WTC11 (cell line): ENCODE results near the gene IL6ST. TPM values are rescaled to one million over a fixed set of nuclear protein-coding genes. Genes with fewer than 3 reads are reported as not detected.
"Not testable (repeated sequence)": the region's sequence is repeated elsewhere in the genome, so short reads cannot be mapped to it uniquely, and the experiment has no call there.

Experiments
- ATAC-seq: fragments of 200-7000 bp; cut with Tn5 transposase; 2 replicates; pipeline ENCODE4 v1.10.0; 2021; ENCODE audit warnings: mild to moderate bottlenecking, moderate library complexity
- CTCF ChIA-PET: fragments of 300-600 bp; sonication (Branson Sonifier 250); formaldehyde crosslinking; loops from one replicate; lab custom pipeline; 2021; ENCODE audit warnings: antibody characterized with exemption; lab: Charles Lee
- POLR2A ChIA-PET: fragments of 350-600 bp; sonication (Branson Sonifier 250); formaldehyde crosslinking; loops from one replicate; lab custom pipeline; 2021; ENCODE audit warnings: antibody characterized with exemption; lab: Charles Lee
- DNase-seq: peaks from one replicate; pipeline ENCODE4 v3.0.0; 2021; ENCODE audit warnings: low spot score
- H3K27ac Mint-ChIP-seq: 2 replicates; pipeline ENCODE4 v1.8.0; 2021; ENCODE audit warnings: mixed read lengths
- H3K27me3 Mint-ChIP-seq: 2 replicates; pipeline ENCODE4 v1.8.0; 2021; ENCODE audit warnings: low read depth, mild to moderate bottlenecking, moderate library complexity, mixed read lengths
- H3K36me3 Mint-ChIP-seq: 2 replicates; pipeline ENCODE4 v1.8.0; 2021; ENCODE audit warnings: mixed read lengths
- H3K4me1 Mint-ChIP-seq: 2 replicates; pipeline ENCODE4 v1.8.0; 2022; ENCODE audit warnings: mixed read lengths
- H3K4me3 Mint-ChIP-seq: 2 replicates; pipeline ENCODE4 v1.8.0; 2021; ENCODE audit warnings: mild to moderate bottlenecking, moderate library complexity, mixed read lengths
- H3K9me3 Mint-ChIP-seq: 2 replicates; pipeline ENCODE4 v1.8.0; 2021; ENCODE audit warnings: mixed read lengths
- CBFB ChIP-seq: sonication (generic); formaldehyde crosslinking; IDR thresholded peaks from 2 replicates; pipeline ENCODE4 v1.8.1; 2022; ENCODE audit warnings: mild to moderate bottlenecking, low read depth, missing genetic modification reagents
- E2F1 ChIP-seq: sonication (generic); formaldehyde crosslinking; IDR thresholded peaks from 2 replicates; pipeline ENCODE4 v1.8.0; 2022; ENCODE audit warnings: mild to moderate bottlenecking, missing genetic modification reagents
- ELF4 ChIP-seq: sonication (generic); formaldehyde crosslinking; IDR thresholded peaks from 2 replicates; pipeline ENCODE4 v1.8.1; 2022; ENCODE audit warnings: low read depth, mild to moderate bottlenecking, moderate library complexity, missing genetic modification reagents
- EMX1 ChIP-seq: fragments of 250-450 bp; sonication (Bioruptor Pico); IDR thresholded peaks from 2 replicates; pipeline ENCODE4 v1.8.0; 2021; ENCODE audit warnings: mild to moderate bottlenecking
- HMGA2 ChIP-seq: fragments of 250-450 bp; sonication (Bioruptor Pico); IDR thresholded peaks from 2 replicates; pipeline ENCODE4 v1.4.0; 2021; ENCODE audit warnings: mild to moderate bottlenecking, moderate library complexity
- JAZF1 ChIP-seq: fragments of 250-450 bp; sonication (Bioruptor Pico); IDR thresholded peaks from 2 replicates; pipeline ENCODE4 v1.9.0; 2021; ENCODE audit warnings: moderate library complexity, mild to moderate bottlenecking, inconsistent platforms
- JUN ChIP-seq: sonication (generic); formaldehyde crosslinking; IDR thresholded peaks from 2 replicates; pipeline ENCODE4 v1.8.0; 2023; ENCODE audit warnings: mild to moderate bottlenecking, missing genetic modification reagents
- MAX ChIP-seq: sonication (generic); formaldehyde crosslinking; IDR thresholded peaks from 2 replicates; pipeline ENCODE4 v1.8.0; 2022; ENCODE audit warnings: mild to moderate bottlenecking, missing genetic modification reagents
- NR1H2 ChIP-seq: sonication (generic); formaldehyde crosslinking; IDR thresholded peaks from 2 replicates; pipeline ENCODE4 v1.9.0; 2021; ENCODE audit warnings: mild to moderate bottlenecking, moderate library complexity, missing genetic modification reagents
- SOX15 ChIP-seq: fragments of 250-450 bp; sonication (Bioruptor Pico); IDR thresholded peaks from 2 replicates; pipeline ENCODE4 v1.9.0; 2021; ENCODE audit warnings: mild to moderate bottlenecking
- TP53 ChIP-seq: sonication (generic); formaldehyde crosslinking; IDR thresholded peaks from 2 replicates; pipeline ENCODE4 v1.8.1; 2023; ENCODE audit warnings: mild to moderate bottlenecking, missing genetic modification reagents
- ZNF317 ChIP-seq: sonication (generic); formaldehyde crosslinking; IDR thresholded peaks from 2 replicates; pipeline ENCODE4 v1.8.1; 2023; ENCODE audit warnings: low read depth, mild to moderate bottlenecking, moderate library complexity, missing genetic modification reagents, borderline replicate concordance
- total RNA-seq: library from RNA; stranded (reverse); gene quantifications from 3 replicates; pipeline ENCODE4 v1.2.3, GENCODE V29; 2021
- TF ChIP-seq, protein P1 (sequence below): sonication (generic); formaldehyde crosslinking; IDR thresholded peaks from 2 replicates; pipeline ENCODE4 v1.8.1; 2023; ENCODE audit warnings: mild to moderate bottlenecking, moderate library complexity, missing genetic modification reagents
- TF ChIP-seq, protein P2 (sequence below): fragments of 200-600 bp; IDR thresholded peaks from 2 replicates; pipeline ENCODE4 v1.8.0; 2022; ENCODE audit warnings: antibody characterized with exemption
- TF ChIP-seq, protein P3 (sequence below): sonication (generic); formaldehyde crosslinking; IDR thresholded peaks from 2 replicates; pipeline ENCODE4 v1.8.0; 2022; ENCODE audit warnings: mild to moderate bottlenecking, missing genetic modification reagents

Gene IL6ST
- total RNA-seq, 1 experiment from 2014 or later = 8.4 TPM

DNA sequence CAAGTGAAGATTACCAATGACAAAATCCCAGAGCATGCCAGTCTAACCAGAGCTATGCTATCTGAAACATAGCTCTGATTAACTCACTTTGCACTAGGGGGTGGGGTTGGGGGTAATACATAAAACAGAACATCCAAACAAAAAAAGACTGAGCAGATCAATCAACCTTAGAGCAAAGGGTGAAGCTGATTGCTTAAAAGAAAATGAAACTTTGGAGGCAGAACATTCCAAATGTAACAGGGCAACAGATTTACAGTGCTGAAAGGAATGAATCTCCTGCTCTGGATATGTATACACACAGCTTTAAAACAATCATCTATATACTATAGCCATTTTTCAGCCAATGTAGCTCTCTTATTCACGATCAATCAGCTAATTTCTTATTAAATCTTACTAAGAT lies 4.9 kb downstream of the IL6ST start (continued):
- no peak for TF ChIP-seq CBFB (CRISPR knock-in tag)
- TF ChIP-seq, protein P1, sequence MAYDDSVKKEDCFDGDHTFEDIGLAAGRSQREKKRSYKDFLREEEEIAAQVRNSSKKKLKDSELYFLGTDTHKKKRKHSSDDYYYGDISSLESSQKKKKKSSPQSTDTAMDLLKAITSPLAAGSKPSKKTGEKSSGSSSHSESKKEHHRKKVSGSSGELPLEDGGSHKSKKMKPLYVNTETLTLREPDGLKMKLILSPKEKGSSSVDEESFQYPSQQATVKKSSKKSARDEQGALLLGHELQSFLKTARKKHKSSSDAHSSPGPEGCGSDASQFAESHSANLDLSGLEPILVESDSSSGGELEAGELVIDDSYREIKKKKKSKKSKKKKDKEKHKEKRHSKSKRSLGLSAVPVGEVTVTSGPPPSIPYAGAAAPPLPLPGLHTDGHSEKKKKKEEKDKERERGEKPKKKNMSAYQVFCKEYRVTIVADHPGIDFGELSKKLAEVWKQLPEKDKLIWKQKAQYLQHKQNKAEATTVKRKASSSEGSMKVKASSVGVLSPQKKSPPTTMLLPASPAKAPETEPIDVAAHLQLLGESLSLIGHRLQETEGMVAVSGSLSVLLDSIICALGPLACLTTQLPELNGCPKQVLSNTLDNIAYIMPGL (CRISPR knock-in tag) = no peak
- no peak for TF ChIP-seq TP53
- TF ChIP-seq HMGA2 (CRISPR knock-in tag) = no peak
- no peak for TF ChIP-seq MAX (CRISPR knock-in tag)
- TF ChIP-seq, protein P2, sequence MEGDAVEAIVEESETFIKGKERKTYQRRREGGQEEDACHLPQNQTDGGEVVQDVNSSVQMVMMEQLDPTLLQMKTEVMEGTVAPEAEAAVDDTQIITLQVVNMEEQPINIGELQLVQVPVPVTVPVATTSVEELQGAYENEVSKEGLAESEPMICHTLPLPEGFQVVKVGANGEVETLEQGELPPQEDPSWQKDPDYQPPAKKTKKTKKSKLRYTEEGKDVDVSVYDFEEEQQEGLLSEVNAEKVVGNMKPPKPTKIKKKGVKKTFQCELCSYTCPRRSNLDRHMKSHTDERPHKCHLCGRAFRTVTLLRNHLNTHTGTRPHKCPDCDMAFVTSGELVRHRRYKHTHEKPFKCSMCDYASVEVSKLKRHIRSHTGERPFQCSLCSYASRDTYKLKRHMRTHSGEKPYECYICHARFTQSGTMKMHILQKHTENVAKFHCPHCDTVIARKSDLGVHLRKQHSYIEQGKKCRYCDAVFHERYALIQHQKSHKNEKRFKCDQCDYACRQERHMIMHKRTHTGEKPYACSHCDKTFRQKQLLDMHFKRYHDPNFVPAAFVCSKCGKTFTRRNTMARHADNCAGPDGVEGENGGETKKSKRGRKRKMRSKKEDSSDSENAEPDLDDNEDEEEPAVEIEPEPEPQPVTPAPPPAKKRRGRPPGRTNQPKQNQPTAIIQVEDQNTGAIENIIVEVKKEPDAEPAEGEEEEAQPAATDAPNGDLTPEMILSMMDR = no peak
- no peak for TF ChIP-seq EMX1 (CRISPR knock-in tag)
- no peak for TF ChIP-seq NR1H2 (CRISPR knock-in tag)
- TF ChIP-seq, protein P3, sequence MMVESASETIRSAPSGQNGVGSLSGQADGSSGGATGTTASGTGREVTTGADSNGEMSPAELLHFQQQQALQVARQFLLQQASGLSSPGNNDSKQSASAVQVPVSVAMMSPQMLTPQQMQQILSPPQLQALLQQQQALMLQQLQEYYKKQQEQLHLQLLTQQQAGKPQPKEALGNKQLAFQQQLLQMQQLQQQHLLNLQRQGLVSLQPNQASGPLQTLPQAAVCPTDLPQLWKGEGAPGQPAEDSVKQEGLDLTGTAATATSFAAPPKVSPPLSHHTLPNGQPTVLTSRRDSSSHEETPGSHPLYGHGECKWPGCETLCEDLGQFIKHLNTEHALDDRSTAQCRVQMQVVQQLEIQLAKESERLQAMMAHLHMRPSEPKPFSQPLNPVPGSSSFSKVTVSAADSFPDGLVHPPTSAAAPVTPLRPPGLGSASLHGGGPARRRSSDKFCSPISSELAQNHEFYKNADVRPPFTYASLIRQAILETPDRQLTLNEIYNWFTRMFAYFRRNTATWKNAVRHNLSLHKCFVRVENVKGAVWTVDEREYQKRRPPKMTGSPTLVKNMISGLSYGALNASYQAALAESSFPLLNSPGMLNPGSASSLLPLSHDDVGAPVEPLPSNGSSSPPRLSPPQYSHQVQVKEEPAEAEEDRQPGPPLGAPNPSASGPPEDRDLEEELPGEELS = no peak
- TF ChIP-seq ZNF317 (CRISPR knock-in tag) = no peak
- TF ChIP-seq SOX15 (CRISPR knock-in tag) = no peak
- TF ChIP-seq JUN (CRISPR knock-in tag) = no peak
- no peak for TF ChIP-seq JAZF1 (CRISPR knock-in tag)

DNA sequence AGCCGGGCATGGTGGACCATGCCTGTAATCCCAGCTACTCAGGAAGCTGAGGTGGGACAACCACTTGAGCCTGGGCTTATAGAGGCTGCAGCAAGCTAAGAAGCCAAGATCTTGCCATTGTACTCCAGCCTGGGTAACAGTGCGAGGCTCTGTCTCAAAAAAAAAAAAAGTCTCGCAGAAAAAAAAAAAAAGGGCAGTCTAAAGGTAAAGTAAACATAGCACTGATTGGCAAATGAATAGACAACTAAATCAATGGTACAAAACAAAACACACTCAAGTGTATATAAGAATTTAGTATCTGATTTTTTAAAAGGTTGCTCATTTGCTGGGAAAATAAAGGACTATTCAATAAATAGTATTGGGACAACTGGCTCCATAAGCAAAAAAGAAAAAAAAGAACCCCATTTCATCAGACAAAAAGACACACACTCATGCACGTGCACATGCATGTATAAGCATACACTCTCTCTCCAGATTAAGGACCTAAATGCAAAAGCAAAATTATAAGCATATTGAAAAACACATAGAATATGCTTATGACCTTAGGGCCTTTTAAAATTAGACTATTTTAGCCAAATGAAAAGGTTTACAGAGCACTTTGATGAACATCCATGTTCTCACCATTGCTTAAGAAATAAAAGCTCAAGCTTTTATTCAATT lies 5.7 kb downstream of the IL6ST start:
- Mint-ChIP-seq H3K9me3 (peaks cover 4% of the 10 kb centered on the region), H3K27me3 (no peaks in the 10 kb centered on the region; the same call in 1 of the 2 replicates), H3K36me3 (no peaks in the 10 kb centered on the region), H3K4me1 (peaks cover 13% of the 10 kb centered on the region), H3K4me3 (no peak overlapping the region), H3K27ac (no peak overlapping the region)
- DNase-seq = no peak
- POLR2A ChIA-PET = no interaction called here
- CTCF ChIA-PET = no interaction called here
- no peak for ATAC-seq
- TF ChIP-seq ELF4 = no peak
- TF ChIP-seq E2F1 = no peak

GRCh38 chr5:55988428-55988827 lies 6.3 kb downstream of the IL6ST start:
- POLR2A ChIA-PET, H3K9me3 Mint-ChIP-seq, H3K36me3 Mint-ChIP-seq, ATAC-seq, H3K4me3 Mint-ChIP-seq, H3K27me3 Mint-ChIP-seq, CTCF ChIA-PET, H3K27ac Mint-ChIP-seq, H3K4me1 Mint-ChIP-seq, DNase-seq: not testable (repeated sequence)
